ENCODE data around the gene AKAP11. TPM values are rescaled to one million over a fixed set of nuclear protein-coding genes. Genes with fewer than 3 reads are reported as not detected.

The AKAP11 gene
- total RNA-seq, 1 donor from 2014 or later = 30.6 TPM

- H3K4me3 Mint-ChIP-seq (ENCODE audit: low read depth) = no peak overlapping the region
- peaks cover 12% of the 10 kb centered on the region for H3K36me3 Mint-ChIP-seq (ENCODE audit: insufficient read depth)
- H3K9me3 Mint-ChIP-seq (ENCODE audit: low read depth) = no peaks in the 10 kb centered on the region
- H3K4me1 Mint-ChIP-seq (ENCODE audit: low read depth) = peaks cover 19% of the 10 kb centered on the region
- H3K27me3 Mint-ChIP-seq = no peaks in the 10 kb centered on the region
- H3K27ac Mint-ChIP-seq = no peak overlapping the region
- DNase-seq (ENCODE audit: low spot score, unreplicated experiment) = no peak
- no peak for TF ChIP-seq CTCF (IDR thresholded peaks at IDR 0.05; ENCODE audit: unreplicated experiment)
Observed at GRCh38 chr13:42318570-42318969, 46.6 kb downstream of the AKAP11 start.

GRCh38 chr13:42320375-42320787 is 48.4 kb downstream of the AKAP11 start:
- peaks cover 6% of the 10 kb centered on the region for H3K36me3 Mint-ChIP-seq (ENCODE audit: insufficient read depth)
- TF ChIP-seq CTCF (IDR thresholded peaks at IDR 0.05; ENCODE audit: unreplicated experiment) = no peak
- H3K27me3 Mint-ChIP-seq = no peaks in the 10 kb centered on the region
- H3K4me1 Mint-ChIP-seq (ENCODE audit: low read depth) = peaks cover 19% of the 10 kb centered on the region
- peak overlapping the region; percentile 58 for H3K4me3 Mint-ChIP-seq (ENCODE audit: low read depth)
- peak overlapping the region; percentile 36 for H3K27ac Mint-ChIP-seq
- DNase-seq (ENCODE audit: low spot score, unreplicated experiment) = no peak
- no peaks in the 10 kb centered on the region for H3K9me3 Mint-ChIP-seq (ENCODE audit: low read depth)

- no peak for DNase-seq (ENCODE audit: low spot score, unreplicated experiment)
- H3K4me1 Mint-ChIP-seq (ENCODE audit: low read depth) = peaks cover 24% of the 10 kb centered on the region
Observed at GRCh38 chr13:42322806-42323205, 50.9 kb downstream of the AKAP11 start.

GRCh38 chr13:42324704-42325103 is 52.8 kb downstream of the AKAP11 start:
- H3K4me3 Mint-ChIP-seq (ENCODE audit: low read depth) = no peak overlapping the region
- no peak overlapping the region for H3K27ac Mint-ChIP-seq
- peaks cover 1% of the 10 kb centered on the region for H3K36me3 Mint-ChIP-seq (ENCODE audit: insufficient read depth)
- H3K27me3 Mint-ChIP-seq = no peaks in the 10 kb centered on the region
- H3K9me3 Mint-ChIP-seq (ENCODE audit: low read depth) = no peaks in the 10 kb centered on the region
- peaks cover 16% of the 10 kb centered on the region for H3K4me1 Mint-ChIP-seq (ENCODE audit: low read depth)
- no peak for DNase-seq (ENCODE audit: low spot score, unreplicated experiment)
- no peak for TF ChIP-seq CTCF (IDR thresholded peaks at IDR 0.05; ENCODE audit: unreplicated experiment)

More at GRCh38 chr13:42322806-42323205, 50.9 kb downstream of the AKAP11 start:
- TF ChIP-seq CTCF (IDR thresholded peaks at IDR 0.05; ENCODE audit: unreplicated experiment) = no peak
- no peak overlapping the region for H3K27ac Mint-ChIP-seq
- no peaks in the 10 kb centered on the region for H3K9me3 Mint-ChIP-seq (ENCODE audit: low read depth)
- H3K36me3 Mint-ChIP-seq (ENCODE audit: insufficient read depth) = peaks cover 3% of the 10 kb centered on the region
- no peaks in the 10 kb centered on the region for H3K27me3 Mint-ChIP-seq
- H3K4me3 Mint-ChIP-seq (ENCODE audit: low read depth) = no peak overlapping the region

- Mint-ChIP-seq H3K27ac (no peak overlapping the region), H3K4me3 (ENCODE audit: low read depth) (no peak overlapping the region), H3K4me1 (ENCODE audit: low read depth) (peaks cover 5% of the 10 kb centered on the region), H3K9me3 (ENCODE audit: low read depth) (no peaks in the 10 kb centered on the region), H3K36me3 (ENCODE audit: insufficient read depth) (no peaks in the 10 kb centered on the region), H3K27me3 (no peaks in the 10 kb centered on the region)
- TF ChIP-seq CTCF (IDR thresholded peaks at IDR 0.05; ENCODE audit: unreplicated experiment) = no peak
- no peak for DNase-seq (ENCODE audit: low spot score, unreplicated experiment)
Observed at GRCh38 chr13:42327725-42328124, 55.8 kb downstream of the AKAP11 start.

Data from progenitor cell of endocrine pancreas (in vitro differentiated cells).